Measurements from ENCODE around the gene NRROS. TPM values are rescaled to one million over a fixed set of nuclear protein-coding genes. Genes with fewer than 3 reads are reported as not detected.

NRROS gene
- total RNA-seq, 6 experiments from 2014 or later: 1.2 to 4.0 (median 2.1) TPM

DNA sequence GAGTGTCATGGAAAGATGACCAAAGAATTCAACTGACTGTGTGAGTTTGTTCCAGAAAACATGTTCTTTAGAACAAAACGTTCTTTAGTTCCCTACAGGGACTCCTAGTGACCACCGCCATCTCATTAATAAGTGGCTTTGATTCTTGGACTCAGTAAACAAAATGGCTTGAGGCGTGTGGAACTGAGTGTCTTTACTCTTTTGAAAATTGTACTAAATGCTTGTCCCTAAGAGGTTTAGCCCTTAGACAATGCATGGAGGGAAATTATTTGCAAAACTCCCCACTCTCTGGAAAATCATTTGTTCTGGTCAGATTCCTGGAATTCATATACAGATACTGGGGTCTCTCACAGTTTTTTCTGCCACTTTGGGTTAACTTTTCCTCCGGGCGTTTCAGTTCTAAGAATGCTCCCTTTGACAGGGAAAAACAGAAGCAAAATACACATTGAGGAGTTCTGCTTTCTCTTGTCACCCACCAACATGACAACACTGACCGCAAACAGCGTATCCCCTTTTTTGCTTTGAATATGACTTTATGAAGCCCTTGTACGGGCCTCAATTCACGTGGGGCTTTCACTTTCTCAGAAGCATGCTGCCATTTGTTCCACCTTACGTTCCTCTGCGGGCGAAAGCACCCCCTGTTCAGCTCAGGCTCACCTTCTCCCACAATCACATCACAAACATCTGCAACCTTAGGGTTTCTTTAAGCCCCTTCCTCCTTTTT is 15.3 kb upstream of the NRROS start:
- Histone ChIP-seq H3K27ac (no peak overlapping the region), H3K27me3 (no peaks in the 10 kb centered on the region), H3K9me3 (no peaks in the 10 kb centered on the region), H3K4me3 (no peak overlapping the region), H3K36me3 (no peaks in the 10 kb centered on the region), H3K4me1 (no peaks in the 10 kb centered on the region)
- DNase-seq (no peak), ATAC-seq (peak; percentile 22 to 64 (median 46))
- TF ChIP-seq, protein P1, sequence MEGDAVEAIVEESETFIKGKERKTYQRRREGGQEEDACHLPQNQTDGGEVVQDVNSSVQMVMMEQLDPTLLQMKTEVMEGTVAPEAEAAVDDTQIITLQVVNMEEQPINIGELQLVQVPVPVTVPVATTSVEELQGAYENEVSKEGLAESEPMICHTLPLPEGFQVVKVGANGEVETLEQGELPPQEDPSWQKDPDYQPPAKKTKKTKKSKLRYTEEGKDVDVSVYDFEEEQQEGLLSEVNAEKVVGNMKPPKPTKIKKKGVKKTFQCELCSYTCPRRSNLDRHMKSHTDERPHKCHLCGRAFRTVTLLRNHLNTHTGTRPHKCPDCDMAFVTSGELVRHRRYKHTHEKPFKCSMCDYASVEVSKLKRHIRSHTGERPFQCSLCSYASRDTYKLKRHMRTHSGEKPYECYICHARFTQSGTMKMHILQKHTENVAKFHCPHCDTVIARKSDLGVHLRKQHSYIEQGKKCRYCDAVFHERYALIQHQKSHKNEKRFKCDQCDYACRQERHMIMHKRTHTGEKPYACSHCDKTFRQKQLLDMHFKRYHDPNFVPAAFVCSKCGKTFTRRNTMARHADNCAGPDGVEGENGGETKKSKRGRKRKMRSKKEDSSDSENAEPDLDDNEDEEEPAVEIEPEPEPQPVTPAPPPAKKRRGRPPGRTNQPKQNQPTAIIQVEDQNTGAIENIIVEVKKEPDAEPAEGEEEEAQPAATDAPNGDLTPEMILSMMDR (IDR thresholded peaks at IDR 0.05): no peak
- no peak for TF ChIP-seq POLR2A (IDR thresholded peaks at IDR 0.05)
- 54% methylated on average over 12 of the region's 12 CpGs for WGBS (ENCODE audit: insufficient coverage, low coverage, low lambda C conversion rate, missing lambda C conversion rate)
- intact Hi-C loops (cut with DNase I): no loop called here

DNA sequence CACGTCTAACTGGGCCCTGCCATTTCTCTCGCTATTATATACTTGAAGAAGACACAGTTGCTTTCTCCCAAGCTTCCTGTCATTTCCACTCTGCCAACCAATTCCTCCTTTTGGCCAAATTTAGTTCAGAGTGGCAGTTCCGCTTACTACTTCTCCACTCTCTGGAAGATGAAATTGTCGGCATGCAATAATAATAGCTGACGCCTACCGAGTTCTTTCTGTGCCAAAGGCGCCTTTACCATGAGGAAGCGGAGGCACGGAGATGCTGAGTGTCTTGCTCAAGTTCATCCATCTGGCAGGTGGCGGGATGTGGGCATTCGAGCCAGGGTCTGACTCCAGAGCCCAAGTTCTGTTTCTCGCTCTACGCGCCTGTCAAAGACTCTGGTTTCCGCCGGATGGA is 14.6 kb upstream of the NRROS start:
- no peak for DNase-seq
- intact Hi-C loops (cut with DNase I): no loop called here
- Histone ChIP-seq H3K27ac (no peak overlapping the region), H3K4me3 (no peak overlapping the region), H3K4me1 (no peaks in the 10 kb centered on the region), H3K27me3 (no peaks in the 10 kb centered on the region), H3K9me3 (no peaks in the 10 kb centered on the region), H3K36me3 (no peaks in the 10 kb centered on the region)
- TF ChIP-seq, protein P1 (IDR thresholded peaks at IDR 0.05): no peak
- TF ChIP-seq POLR2A (IDR thresholded peaks at IDR 0.05): no peak
- WGBS (ENCODE audit: insufficient coverage, low coverage, low lambda C conversion rate, missing lambda C conversion rate): 64% methylated on average over 13 of the region's 16 CpGs
- peak; percentile 42 to 63 (median 46) for ATAC-seq

DNA sequence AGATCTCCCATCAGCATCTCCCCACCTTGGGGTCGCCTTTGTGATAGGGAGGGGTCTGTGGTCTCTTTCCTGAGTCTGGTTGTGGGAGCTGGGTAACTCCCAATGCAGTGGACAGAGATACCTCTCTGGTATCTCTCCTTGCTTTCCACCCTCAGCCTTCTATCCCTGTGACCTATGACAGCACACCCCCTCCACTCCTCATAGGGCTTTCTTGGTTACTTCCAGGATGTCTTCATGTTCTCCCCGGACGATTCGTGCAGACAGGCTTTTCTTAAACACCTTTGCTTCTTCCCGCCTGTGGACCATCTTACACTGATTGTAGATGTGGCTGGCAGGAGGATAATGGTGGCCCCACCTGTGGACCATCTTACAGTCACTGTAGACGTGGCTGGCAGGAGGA is 14.2 kb upstream of the NRROS start:
- H3K4me1 ChIP-seq: no peaks in the 10 kb centered on the region
- DNase-seq (no peak), ATAC-seq (no peak)
- 79% methylated on average over 4 of the region's 6 CpGs for WGBS (ENCODE audit: insufficient coverage, low coverage, low lambda C conversion rate, missing lambda C conversion rate)
- H3K36me3 ChIP-seq: no peaks in the 10 kb centered on the region
- no peak overlapping the region for H3K4me3 ChIP-seq
- no peak overlapping the region for H3K27ac ChIP-seq
- H3K27me3 ChIP-seq: no peaks in the 10 kb centered on the region
- no peak for TF ChIP-seq POLR2A (IDR thresholded peaks at IDR 0.05)
- TF ChIP-seq, protein P1 (IDR thresholded peaks at IDR 0.05): no peak
- intact Hi-C loops (cut with DNase I): no loop called here
- no peaks in the 10 kb centered on the region for H3K9me3 ChIP-seq

DNA sequence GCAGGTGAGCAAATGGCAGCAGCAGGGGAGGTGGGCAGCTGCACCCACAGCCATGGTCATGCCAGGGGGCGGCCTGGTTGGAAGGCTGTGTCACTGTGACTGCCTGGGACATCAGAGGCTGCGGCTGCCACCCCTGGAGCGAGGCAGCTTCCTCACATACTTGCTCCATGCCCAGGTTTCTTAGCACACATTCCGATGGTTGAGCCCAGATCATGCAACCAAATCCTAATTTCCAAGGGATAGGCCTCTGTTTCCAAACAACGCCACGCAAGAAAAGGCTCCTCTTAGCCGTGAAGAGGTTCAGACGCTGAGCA is 11.6 kb upstream of the NRROS start:
- WGBS (ENCODE audit: insufficient coverage, low coverage, low lambda C conversion rate, missing lambda C conversion rate): 78% methylated on average over 4 of the region's 8 CpGs
- no peak overlapping the region for H3K4me3 ChIP-seq
- no peaks in the 10 kb centered on the region for H3K36me3 ChIP-seq
- H3K9me3 ChIP-seq: no peaks in the 10 kb centered on the region
- peak in 1 of 3 donors; percentile 33 for DNase-seq
- no peak overlapping the region for H3K27ac ChIP-seq
- no peak for ATAC-seq
- TF ChIP-seq, protein P1 (IDR thresholded peaks at IDR 0.05): no peak
- TF ChIP-seq POLR2A (IDR thresholded peaks at IDR 0.05): no peak
- intact Hi-C loops (cut with DNase I): no loop called here
- no peaks in the 10 kb centered on the region for H3K4me1 ChIP-seq
- no peaks in the 10 kb centered on the region for H3K27me3 ChIP-seq
